CD4-positive, alpha-beta T cell treated with Interferon gamma for 1 hour (primary cell): Measurements from ENCODE around the gene VENTX.

Experiments
- DNase-seq: peaks from one replicate; pipeline ENCODE4 v3.0.0-alpha.2; 2020

VENTX gene, protein sequence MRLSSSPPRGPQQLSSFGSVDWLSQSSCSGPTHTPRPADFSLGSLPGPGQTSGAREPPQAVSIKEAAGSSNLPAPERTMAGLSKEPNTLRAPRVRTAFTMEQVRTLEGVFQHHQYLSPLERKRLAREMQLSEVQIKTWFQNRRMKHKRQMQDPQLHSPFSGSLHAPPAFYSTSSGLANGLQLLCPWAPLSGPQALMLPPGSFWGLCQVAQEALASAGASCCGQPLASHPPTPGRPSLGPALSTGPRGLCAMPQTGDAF

DNA sequence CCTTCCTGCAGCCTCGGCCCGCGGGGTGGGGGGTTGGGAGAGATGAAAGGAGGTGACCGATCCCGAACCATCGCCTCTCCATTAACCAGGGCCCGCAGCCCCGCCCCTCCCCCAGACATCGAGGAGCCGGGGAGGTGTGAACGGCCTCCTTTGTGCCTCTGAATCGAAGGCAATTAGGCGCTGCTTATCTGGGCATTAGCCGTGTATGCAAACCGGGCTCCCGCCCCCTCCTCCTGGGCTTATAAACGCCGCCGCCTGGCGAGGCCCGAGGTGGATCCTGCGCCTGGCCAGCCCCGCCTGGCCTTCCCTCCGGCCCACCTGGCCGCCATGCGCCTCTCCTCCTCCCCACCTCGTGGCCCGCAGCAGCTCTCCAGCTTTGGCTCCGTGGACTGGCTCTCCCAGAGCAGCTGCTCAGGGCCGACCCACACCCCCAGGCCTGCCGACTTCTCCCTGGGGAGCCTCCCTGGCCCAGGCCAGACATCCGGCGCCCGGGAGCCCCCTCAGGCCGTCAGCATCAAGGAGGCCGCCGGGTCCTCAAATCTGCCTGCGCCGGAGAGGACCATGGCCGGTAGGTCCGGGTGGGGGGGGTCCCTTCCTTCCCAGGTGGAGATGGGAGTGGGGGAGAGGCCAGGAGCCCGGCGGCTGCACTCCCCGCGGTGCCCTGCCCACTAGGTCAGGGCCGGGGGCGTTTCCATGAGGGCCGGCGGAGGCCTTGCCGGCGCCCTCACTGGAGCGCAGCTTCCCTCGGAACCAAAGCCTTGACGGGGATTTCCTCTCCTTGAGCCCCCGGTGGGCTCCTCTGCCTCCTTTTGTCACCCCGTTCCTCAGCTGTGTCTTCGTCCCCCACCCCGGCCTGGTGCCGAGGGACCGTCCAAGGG lies at the start of gene VENTX:
Gene VENTX, plus strand, starts transcription at position 268 of the 878 bp plus-strand sequence. Its CDS starts 60 bp downstream, at position 328.
- DNase-seq: no peak

DNA sequence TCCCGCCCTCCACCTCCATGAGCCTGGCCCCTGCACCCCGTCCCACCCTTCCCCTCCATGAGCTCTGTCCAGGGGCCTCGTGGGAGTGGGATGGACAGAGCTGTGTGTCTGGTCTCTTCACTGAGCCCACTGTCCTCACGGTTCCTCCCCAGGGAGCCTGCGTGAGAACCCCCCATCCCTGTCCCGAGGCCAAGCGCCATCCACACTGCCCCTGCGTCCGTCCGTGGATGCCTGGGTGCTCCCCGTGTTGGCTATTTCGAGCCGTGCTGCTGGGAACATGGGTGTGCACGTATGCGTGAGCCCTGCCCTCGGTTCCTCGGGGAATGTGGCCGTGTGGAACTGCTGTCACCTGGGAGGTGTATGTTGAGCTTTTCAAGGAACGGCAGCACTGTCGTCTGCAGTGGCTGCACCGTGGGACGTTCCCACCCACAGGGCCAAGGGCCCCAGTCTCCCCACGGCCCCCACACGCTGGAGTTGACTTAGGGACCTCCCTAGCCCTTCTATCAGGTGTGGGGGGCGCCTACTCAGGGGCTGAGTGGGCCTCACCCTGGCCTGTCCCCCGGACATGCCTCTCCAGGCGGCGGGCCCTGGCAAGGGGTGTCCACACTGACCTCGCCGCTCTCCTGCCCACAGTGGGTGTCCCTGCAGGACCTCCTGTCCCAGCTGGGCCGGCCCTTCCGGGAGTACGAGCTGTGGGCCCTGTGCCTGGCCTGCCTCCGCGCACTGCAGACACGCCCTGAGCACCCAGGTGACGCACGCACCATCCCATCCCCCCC lies 49.6 kb upstream of the VENTX start:
- no peak for DNase-seq

DNA sequence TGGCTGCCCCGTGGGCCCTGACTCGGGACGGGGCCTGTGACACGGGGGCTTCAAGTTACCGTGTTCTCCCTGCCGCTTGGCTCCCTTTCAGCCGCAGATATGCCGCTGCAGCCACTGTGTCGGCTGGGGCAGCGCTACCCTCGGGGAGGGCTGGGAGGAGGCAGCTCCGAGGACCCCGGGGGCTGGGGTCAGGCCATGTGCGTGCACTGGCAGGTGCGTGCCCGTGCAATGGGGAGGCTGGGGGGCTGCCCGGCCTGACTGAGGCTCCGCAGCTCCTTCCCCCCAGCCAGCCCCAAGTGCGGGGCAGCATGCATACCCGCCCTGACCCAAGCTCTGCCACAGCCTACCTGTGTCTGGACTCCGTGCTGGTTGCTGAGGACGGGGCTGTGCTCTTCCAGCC lies 48.4 kb upstream of the VENTX start:
- no peak for DNase-seq

DNA sequence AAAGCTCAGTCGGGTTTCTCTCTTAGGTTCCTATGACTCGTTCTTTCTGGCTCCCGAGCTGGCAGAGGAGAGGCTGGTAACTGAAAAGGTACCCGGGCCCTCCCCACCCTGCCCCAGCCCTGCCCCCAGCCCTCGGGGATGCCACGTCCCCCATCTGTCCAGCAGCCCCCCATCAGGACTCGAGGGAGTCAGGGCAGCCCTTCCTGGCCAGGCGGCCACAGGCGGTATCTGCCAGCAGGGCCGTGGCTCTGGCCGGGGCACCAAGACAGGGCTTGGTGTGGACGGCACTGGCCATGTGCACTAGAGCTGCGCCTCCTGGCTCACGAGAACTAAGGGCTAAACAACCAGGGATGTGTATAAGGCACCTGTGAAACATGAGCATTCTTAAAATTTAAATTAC lies 47.9 kb upstream of the VENTX start:
- no peak for DNase-seq

DNA sequence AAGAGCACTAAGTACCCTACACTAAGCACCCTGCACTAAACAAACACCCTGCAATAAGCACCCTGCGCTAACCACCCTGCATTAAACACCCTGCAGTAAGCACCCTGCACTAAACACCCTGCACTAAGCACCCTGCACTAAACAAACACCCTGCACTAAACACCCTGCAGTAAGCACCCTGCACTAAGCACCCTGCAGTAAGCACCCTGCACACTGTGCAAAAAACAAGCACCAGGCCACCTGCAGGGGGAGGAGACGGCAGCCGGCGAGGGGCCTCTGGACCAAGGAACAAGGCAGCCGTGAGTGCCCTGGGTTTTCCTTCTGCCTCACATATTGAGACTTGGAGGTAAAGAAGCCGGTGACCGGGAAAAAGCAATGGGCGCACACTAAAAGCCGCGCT lies 47.4 kb upstream of the VENTX start:
- DNase-seq: no peak

DNA sequence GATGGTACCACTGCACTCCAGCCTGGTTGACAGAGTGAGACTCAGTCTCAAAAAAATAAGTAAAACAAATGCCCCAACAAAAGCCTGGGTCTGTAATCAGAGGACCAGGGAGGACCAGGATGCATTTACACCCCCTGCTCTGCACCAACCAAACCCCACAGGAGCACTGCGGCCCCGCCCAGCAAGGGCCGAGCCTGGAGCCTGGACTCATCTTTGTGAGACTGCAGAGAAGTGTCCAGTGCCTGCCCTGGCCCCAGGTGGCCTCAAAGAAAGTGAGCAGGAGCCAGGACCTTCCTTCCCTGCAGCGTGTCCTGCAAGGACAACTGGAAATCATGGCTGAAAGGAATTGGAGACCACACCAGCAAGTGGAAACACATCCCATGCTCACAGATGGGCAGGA lies 46.0 kb upstream of the VENTX start:
- no peak for DNase-seq

DNA sequence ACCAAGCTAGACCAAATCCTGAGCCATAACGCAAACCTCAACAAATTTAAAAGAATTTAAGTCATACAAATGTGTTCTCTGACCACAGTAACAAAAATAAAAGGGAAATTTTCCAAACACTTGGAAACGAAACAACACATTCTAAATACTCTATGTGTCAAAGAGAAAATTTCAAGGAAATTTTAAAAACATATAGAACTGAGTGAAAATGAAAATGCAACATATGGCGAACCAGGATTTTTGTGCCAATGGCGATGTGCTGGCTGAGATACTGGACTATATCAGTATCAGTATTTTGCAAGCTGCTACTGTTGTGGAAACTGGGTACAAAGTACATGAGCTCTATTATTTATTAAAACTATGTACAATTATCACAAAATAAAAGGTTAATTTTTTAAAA lies 43.5 kb upstream of the VENTX start:
- no peak for DNase-seq

DNA sequence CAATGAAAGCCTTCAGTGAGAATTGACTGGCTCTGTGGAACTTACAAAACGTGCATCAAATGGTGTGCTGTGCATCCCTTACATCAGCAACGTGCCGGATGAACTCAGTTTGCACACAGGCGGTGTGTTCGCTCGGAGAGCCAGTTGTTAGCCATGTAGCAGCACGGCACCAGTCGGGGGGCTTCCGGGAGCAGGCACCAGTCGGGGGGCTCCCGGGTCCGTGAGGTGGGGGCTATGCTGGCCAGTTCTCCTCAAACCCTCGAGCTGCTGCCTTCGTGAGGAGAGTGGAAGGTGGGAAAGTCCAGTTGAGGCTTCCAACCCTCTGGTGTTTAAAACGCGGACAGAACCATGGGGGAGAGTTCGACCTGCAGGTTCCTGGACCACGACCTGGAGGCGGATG lies 42.6 kb upstream of the VENTX start:
- DNase-seq: no peak

DNA sequence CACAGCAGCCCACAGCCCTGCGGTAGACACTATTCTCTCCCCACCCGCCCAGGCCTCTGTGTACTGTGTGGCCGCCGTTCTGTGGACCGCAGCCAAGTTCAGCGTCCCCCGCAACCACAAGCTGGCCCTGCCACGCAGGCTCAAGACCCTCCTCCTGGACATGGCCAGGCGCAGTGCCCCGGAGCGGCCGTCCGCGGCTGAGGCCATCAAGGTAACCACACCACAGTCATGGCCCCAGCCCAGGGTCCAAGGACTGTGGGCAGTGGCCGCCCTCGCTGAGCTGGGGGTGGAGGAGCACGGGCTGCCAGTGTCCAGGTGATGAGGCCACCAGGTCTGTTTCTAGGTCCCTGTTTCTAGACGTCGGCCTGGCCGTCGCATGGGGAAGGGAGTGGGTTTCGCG lies 42.0 kb upstream of the VENTX start:
- DNase-seq: no peak

DNA sequence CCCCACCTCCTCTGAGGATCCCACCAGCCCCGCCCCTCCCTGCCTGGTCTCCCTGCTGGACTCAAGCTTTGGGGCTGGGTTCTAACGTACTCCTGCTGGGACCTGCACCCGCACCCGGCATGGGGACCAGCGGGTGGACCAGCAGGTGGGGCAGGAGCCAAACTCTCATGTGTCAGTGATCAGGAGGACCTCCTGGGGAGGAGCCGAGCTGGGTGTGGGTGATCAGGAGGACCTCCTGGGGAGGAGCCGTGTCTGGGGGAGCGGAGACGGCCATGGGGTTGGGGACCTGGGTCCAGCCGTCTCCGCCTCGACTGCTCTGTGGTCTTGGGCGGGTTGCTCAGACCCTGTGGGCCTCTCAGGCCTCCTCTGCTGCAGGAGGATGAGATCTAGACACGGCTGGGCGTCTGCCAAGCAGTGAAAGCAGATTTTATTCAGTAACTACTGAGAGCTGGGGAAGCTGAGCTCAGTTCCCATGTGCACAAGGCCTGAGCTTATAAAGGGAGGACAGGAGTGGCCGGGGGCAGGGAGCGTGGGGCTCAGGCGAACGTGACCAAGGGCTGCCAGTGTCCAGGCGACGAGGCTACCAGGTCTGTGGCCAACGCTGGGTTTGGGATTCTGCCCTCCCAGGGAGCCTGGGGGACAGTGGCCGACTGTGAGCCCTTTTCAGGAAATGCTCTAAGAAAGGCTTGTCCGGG lies 41.3 kb upstream of the VENTX start:
- no peak for DNase-seq

DNA sequence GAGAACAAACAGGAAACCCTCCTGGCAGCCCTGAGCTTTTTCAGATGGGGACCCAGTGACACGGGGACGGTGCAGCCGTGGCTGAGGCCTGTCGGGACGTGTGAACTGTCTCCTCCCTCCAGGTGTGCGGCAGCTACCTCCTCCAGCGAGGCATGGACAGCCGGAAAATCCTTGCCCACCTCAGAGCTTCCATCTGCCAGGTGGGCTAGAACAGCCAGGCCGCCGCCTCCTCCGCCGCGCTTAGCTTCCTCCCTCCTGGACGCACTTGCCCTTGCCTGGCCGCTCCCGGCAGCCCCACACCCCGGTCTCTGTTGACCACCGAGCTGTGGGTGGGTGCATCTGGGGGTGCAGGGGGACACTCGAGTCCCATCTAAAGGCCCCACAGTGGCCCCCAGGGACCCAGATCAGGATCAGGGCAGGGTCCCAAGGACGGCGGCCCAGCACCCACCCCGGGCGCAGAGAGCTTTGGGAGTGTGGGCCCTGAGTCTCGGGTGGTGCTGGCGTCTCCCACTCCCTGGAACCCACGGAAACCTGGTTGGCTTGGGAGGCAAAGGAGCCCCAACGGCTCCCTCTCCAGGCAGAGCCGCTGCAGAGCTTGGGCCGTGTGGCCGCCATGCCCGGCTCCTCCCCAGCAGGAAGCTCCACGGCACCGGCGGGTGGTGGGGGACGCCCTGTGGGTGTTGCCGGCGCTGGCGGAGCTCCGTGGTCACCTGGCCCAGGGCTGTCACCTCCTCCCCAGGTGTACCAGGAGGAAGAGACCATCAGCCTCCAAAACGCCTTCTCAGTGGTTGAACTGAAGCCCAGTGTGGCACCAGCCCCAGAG lies 40.5 kb upstream of the VENTX start:
- no peak for DNase-seq

DNA sequence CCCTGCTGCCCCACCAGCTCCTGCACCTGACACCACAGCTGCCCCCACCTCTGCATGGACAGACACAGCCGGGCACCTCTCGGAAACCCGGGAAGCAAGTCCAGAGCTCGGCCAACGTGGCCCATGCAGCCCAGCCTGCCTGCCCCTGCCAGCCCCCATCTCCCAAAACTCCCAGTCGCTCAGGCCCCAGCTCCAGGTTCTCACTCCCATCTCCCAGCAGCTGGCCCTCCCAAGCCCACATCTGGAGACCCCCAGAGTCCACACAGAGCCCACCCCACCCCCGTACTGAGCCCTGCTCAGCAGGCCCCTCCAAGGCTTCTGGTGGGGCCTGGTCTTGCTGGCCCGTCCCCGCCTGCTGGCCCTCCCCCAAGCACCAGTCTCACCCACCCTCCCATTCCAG lies 39.9 kb upstream of the VENTX start:
- no peak for DNase-seq

DNA sequence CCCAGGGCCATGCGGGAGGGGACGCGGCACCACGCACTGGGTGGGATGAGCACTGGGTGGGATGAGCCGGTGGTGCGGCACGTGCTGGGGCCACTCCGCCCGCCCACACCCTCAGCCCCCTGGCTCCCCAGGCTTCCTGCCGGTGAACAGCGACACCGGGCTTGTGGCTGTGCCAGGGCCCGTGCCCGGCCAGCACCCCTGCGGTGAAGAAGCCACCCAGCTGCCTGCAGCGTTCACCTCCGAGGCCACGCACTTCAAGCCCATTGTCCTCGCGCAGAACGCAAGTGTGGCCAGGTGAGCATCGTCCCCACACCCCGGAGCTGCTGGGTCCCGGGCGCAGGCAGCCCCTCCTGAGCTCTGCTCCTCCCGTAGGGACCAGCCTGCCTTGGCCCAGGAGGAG lies 39.4 kb upstream of the VENTX start:
- DNase-seq: no peak

DNA sequence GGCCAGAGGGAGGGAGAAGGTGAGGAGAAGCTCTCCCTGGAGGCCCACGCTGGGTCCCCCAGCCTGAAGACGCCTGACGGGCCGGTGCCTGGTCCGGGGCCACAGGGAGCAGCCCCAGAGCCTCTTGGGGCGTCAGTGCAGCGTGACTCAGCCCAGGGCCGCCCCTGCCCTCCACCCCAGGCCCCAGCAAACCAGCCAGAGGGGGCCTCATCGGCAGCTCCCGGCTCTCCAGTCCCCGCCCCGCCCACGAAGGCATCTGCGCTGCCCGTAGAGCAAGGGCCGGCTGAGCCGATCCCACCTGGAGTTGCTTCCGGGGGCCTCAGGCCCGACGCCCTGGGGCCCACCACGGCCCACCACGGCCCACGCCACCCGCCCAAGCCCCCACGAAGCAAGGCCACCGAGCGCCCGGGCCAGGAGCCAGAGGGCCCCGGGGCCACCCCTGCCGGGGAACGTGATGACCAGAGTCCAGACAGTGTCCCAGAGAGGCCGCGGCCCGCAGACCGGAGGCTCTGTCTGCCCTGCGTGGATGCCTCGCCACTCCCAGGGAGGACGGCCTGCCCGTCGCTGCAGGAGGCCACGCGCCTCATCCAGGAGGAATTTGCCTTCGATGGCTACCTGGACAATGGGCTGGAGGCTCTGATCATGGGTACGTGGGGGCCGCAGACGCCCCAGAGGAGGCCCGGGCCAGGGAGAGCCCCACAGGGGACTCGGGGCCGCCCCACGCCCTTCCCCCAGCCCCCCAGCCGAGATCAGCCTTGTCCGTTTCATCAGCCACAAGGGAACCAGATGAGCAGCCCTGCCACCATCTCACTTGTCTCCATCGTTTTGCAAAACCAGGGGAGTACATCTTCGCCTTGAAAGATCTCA lies 38.8 kb upstream of the VENTX start:
- DNase-seq: no peak

DNA sequence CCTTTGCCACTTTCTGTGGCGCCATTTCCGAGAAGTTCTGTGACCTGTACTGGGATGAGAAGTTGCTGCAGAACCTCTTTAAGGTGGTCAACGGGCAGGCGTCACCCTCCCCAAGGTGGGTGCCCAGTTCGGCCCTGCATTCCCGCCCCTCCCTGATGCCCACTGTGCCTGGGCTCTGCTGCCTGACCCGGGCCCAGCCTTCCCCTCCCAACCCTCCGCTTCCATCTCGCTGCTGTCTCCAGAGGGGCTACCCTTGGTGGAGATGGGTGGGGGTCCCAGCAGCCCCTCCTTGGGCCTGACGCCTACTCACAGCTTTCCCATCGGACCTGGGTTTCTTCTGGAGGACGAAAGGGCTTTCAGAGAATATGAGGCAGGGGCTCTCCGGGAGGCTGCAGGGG lies 38.2 kb upstream of the VENTX start:
- no peak for DNase-seq

DNA sequence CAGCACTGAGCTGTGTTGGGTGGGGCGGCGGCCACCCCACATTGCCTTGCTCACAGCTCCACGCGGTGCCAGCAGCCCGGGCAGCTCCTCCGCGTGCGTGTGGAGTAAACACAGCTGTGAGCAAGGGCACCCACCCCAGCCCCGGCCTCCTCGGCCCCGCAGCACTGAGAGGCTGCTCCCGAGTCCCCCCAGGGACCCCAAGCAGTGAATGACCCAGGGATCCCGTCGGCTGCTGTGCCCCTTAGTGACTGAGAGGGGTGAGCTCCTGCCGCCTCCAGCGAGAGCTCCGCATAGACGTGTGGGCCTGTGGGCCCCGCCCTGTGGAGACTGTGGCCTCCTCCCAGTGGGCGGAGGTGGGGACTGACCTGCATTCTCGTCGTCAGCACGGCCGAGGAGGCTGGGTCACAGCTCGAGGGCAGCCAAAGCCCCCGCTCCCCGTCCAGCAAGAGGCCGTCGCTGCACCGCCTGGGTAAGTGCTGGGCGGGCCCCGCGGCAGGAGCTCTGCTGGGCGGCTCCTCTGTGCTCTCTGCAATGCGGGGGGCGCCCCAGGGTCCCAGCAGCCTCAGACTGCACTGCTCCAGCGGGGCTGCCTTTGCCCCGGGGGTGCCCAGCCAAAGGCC lies 37.6 kb upstream of the VENTX start:
- no peak for DNase-seq

DNA sequence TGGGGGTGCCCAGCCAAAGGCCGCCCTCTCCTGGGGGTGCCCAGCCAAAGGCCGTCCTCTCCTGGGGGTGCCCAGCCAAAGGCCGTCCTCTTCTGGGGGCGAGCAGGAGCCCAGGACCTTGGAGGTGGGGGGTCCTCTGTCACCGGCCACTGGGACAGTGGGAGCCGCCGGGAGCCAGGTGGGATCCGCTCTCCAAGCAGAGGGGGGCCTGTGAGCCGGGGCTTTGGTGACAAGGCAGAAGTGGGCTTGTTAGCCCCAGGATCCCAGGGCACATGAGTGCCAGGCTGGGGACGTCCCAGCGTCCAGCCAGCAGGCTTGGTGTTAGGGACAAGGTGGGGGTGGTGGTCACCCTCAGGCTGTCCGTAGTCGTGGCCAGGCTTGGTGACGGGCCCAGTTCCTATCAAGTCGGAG lies 37.0 kb upstream of the VENTX start:
- no peak for DNase-seq

DNA sequence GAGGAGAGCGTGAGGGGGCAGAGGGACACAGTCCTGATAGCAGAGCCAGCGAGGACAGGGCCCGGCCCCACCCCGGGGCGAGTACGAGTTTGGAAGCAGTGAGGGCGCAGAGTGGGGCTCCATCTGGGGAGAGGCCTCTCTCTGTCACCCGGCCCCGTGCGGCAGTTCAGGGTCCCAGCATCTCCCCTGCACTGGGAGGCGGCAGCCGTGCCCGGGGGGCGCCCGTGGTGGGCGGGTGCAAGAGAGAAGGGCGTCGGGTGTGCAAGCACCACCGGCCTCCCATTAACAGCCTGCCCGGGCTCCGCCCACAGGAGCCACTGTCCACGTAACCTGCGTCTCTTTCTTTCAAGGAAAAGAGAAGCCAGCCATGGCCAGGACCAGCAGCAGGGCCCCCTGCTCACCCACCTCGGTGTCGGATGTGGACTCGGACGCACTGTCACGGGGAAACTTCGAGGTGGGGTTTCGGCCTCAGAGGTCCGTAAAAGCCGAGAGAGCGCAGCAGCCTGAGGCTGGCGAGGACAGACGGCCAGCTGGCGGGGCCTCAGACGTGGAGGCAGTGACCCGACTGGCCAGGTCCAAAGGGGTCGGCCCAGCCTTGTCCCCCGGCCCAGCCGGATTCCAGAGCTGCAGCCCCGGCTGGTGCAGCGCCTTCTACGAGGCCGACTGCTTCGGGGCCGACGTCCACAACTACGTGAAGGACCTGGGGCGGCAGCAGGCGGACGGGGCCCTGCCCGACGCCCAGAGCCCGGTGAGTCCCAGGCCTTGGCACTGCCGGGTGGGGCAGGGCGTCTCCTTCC lies 36.3 kb upstream of the VENTX start:
- no peak for DNase-seq

DNA sequence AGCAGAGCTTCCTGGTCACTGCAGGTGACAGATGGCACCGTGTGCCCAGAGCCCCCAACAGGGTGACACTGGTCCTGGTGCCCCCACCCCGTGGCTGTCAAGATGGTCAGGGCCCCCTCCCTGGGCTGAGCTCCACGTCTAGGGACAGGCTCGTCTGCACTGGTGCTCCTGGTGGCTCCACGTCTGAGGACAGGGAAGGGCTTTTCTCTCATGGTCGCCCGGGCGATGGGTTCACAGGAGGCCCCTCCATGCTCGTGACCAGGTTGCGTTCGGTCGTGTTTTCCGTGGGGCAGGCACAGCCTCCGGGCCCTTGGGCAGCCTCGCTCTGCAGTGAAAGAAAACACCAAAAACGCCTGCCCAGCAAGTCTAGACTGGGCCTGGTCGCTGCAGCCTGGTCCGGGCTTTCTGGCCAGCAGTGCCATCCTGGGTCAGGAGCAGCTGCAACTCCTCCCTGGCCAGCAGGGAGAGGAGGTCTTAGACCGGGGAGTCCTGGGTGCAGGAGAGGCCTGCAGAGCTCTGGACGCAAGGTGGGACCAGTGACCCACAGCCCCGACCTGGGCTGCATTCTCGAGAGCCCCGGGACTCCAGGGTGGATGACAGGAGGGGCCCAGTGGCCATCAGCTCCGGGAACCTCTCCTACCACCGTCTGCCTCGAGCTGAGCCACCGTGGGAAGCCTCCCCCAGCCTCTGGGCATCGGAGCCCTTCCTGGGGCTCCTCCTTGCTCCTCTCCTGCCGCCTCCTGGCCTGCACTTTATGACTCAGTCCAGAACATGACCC lies 35.5 kb upstream of the VENTX start:
- no peak for DNase-seq
